Right lobe of liver (tissue), 4 donors: ENCODE results near the gene FABP7.

Experiments used
- POLR2A ChIP-seq: fragments of 450-650 bp; IDR thresholded peaks from one replicate; pipeline ENCODE4 v1.6.1; 2017; ENCODE audit warnings: antibody characterized with exemption, mild to moderate bottlenecking
- TF ChIP-seq, protein P1 (sequence below), 4 donors: fragments of 200-600 bp in 3 of 4; fragments of 450-650 bp in 1 of 4; IDR thresholded peaks; one replicate each; pipeline versions ENCODE4 v1.5.1 to v1.8.0; 2016 to 2022; ENCODE audit warnings: antibody characterized with exemption in 4 of 4, mild to moderate bottlenecking in 2 of 4
- donor health status: DM: no; HTN: no; CAD: no.
- donor health status: DM: no; HTN: no; CAD: no.
- donor health status: DM: no; HTN: yes; CAD: no.

DNA sequence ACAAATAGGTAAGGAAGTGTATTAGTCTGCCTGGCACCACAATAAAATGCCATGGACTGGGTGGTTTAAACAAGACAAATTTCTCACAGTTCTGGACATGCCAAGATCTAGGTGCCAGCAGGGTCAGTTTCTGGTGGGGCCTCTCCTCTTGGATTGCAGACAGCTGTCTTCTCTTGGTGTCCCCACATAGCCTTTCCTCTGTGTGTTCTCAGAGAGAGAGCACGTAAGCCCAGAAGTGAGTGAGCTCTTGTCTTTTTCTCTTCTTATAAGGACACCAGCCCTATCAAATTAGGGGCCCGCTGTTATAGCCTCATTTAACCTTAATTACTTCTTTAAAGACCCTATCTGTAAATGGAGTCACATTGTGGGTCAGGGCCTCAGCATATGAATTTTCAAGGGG lies 37.8 kb downstream of the FABP7 start:
- TF ChIP-seq, protein P1, sequence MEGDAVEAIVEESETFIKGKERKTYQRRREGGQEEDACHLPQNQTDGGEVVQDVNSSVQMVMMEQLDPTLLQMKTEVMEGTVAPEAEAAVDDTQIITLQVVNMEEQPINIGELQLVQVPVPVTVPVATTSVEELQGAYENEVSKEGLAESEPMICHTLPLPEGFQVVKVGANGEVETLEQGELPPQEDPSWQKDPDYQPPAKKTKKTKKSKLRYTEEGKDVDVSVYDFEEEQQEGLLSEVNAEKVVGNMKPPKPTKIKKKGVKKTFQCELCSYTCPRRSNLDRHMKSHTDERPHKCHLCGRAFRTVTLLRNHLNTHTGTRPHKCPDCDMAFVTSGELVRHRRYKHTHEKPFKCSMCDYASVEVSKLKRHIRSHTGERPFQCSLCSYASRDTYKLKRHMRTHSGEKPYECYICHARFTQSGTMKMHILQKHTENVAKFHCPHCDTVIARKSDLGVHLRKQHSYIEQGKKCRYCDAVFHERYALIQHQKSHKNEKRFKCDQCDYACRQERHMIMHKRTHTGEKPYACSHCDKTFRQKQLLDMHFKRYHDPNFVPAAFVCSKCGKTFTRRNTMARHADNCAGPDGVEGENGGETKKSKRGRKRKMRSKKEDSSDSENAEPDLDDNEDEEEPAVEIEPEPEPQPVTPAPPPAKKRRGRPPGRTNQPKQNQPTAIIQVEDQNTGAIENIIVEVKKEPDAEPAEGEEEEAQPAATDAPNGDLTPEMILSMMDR (IDR thresholded peaks at IDR 0.05), result no peak
- TF ChIP-seq POLR2A, result no peak
